HG02798 (cell line): ENCODE measurements around the gene SMIM29.
A peak's percentile ranks its signal among the peaks of the same experiment; 100 is the strongest.
"Not testable (repeated sequence)": the region's sequence is repeated elsewhere in the genome, so short reads cannot be mapped to it uniquely, and the experiment has no call there.

Source experiments
- ATAC-seq: cut with Tn5 transposase; IDR thresholded peaks from one replicate; pipeline ENCODE4 v1.9.1; 2021; ENCODE audit warnings: mild to moderate bottlenecking; ENCODE audit not compliant: unreplicated experiment, poor library complexity

Gene SMIM29

GRCh38 chr6:34269658-34270341 is 21.0 kb upstream of the SMIM29 start:
- ATAC-seq: not testable (repeated sequence)

DNA sequence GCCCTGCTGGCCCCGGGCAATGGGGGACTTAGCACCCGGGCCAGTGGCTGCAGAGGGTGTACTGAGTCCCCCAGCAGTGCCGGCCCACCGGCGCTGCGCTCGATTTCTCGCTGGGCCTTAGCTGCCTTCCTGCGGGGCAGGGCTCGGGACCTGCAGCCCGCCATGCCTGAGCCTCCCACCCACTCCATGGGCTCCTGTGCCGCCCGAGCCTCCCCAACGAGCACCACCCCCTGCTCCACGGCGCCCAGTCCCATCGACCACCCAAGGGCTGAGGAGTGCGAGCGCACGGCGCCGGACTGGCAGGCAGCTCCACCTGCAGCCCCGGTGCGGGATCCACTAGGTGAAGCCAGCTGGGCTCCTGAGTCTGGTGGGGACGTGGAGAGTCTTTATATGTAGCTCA is 20.3 kb upstream of the SMIM29 start:
- not testable (repeated sequence) for ATAC-seq

- ATAC-seq: no peak
Observed at GRCh38 chr6:34267746-34268145, 18.9 kb upstream of the SMIM29 start.

DNA sequence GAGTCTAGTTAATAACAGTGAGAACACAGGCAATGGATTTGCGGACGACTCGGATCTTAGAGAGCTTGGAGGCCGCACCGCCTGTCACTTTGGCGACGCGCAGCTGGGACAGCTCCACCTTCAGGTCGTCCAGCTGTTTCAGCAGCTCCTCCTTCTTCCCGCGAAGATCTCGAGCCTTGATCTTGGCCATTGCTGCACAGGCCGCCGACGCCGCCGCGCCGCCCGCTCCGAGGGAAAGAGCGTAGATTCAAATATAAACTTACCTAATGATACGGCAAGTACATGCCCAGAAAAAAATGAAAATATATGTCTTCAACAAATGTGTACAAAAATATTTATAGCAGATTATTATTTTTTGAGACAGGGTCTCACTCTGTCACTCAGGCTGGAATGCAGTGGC is 14.7 kb upstream of the SMIM29 start:
- not testable (repeated sequence) for ATAC-seq

DNA sequence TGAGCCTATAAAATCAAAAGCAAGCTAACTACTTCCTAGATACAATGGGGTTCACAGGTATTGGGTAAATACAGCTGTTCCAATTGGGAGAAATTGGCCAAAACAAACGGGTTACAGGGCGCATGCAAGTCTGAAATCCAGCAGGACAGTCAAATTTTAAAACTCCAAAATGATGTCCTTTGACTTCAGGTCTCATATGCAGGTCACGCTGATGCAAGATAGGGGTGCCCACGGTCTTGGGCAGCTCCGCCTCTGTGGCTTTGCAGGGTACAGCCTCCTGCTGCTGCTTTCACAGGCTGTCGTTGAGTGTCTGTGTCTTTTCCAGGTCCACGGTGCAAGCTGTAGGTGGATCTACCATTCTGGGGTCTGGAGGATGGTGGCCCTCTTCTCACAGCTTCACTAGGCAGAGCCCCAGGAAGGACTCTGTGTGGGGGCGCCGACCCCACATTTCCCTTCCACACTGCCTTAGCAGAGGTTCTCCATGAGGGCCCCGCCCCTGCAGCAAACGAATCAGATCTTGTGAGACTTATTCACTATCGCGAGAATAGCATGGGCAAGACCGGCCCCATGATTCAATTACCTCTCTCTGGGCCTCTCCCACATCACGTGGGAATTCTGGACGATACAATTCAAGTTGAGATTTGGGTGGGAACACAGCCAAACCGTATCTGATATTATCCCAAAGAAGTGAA is 11.9 kb upstream of the SMIM29 start:
- no peak for ATAC-seq

DNA sequence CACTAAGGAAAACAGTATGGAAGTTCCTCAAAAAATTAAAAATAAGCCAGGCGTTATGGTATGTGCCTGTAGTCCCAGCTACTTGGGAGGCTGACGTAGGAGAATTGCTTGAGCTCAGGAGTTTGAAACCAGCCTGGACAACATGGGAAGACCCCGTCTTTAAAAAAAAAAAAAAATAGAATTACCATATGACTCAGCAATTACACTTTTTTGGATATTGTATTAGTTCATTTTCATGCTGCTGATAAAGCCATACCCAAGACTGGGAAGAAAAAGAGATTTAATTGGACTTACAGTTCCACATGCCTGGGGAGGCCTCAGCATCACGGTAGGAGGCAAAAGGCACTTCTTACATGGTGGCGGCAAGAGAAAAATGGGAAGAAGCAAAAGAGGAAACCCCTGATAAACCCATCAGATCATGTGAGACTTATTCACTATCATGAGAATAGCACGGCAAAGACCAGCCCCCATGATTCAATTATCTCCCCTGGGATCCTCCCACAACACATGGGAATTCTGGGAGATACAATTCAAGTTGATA is 10.8 kb upstream of the SMIM29 start:
- no peak for ATAC-seq

DNA sequence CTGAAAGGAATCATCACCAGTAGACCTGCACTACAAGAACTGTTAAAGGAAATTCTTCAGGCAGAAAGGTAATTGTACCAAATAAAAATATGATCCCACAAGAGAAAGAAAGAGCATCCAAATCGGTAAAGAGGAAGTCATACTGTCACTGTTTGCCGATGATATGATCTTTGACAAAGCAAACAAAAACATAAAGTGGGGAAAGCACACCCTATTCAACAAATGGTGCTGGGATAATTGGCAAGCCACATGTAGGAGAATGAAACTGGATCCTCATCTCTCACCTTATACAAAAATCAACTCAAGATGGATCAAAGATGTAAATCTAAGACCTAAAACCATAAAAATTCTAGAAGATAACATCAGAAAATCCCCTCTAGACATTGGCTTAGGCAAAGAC is 3.6 kb upstream of the SMIM29 start:
- ATAC-seq: not testable (repeated sequence)

DNA sequence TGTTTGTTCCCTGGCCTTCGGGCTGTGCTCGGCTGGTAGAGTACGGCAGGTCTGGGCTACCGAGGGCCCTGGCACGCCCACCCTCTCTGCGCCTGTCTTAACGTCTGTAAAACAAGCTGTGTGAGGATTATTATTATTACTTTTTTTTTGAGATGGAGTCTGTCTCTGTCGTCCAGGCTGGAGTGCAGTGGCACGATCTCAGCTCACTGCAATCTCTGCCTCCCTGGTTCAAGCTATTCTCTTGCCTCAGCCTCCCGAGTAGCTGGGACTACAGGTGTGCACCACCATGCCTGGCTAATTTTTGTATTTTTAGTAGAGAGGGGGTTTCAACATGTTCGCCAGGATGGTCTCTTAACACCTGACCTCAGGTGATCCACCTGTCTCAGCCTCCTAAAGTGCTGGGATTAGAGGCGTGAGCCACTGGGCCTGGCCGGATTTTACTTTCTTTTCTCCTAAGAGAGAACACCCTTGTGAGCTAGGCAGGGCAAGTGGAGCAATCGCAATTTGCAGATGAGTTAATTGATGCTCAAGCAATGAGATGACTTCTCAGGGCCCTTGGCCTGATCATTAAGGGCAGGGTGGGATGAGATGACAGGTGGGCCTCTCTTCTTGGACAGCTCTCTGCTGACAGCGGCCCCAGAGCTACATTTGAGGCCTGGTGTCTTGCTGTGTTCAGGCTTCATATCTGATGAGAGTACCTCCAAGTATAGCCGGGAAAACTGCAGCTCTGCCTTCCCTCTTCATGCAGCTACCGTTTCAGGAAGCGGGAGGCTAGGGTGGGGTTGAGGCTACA is 859 bp upstream of the SMIM29 start:
- ATAC-seq: peak; percentile 18

GRCh38 chr6:34248198-34248726 is 544 bp downstream of the SMIM29 start:
- peak; percentile 20 for ATAC-seq

DNA sequence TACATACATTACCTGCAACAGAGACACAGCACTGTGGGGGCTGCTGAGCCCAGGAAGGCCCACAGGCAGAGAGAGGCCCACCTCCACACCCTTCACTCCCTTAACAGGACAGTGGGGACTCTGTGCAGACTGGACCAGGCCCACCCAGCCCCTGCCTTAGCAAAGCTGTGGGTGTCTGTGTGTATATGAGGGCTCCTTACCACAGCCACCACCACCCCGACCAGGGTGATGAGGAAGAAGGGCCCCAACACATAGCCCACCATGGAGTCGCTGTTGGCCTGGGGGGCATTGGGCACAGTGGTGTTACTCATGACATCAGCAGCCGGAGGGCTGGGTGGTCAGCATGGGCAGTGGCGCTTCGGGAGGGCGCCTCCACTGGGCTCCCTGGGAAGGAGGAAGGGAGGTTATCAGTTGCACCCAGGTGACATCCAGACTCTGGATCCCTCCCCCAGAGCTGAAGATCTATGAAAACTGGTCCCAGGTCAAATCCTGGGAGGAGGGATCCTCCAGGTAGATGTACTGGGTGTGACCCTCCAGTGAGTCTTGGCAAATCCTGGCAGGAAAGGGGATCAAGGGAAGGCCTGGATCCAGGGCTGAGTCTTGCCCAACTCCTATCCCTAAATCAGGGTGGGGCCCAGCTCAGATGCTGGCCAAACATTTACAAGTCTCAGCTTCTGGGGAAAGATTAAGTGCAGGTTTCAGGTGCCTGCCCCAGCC is 1.2 kb downstream of the SMIM29 start:
- ATAC-seq: no peak

GRCh38 chr6:34246563-34247391 is 2.0 kb downstream of the SMIM29 start:
- ATAC-seq: no peak

DNA sequence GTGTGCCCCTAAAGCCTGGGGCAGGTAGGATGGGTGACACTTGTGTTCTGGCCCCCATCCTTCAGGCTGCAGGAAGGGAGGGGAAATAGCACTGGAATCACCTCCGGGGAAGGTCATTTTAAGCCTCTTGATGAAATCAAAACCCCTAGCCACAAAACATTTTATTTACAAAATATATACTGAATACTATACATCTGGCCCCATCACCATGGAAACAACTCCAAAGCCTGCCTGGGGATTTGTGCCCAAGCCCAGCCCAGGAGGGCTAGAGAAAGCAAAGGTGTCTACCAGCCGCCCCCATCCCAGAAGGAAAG is 2.6 kb downstream of the SMIM29 start:
- ATAC-seq: no peak

DNA sequence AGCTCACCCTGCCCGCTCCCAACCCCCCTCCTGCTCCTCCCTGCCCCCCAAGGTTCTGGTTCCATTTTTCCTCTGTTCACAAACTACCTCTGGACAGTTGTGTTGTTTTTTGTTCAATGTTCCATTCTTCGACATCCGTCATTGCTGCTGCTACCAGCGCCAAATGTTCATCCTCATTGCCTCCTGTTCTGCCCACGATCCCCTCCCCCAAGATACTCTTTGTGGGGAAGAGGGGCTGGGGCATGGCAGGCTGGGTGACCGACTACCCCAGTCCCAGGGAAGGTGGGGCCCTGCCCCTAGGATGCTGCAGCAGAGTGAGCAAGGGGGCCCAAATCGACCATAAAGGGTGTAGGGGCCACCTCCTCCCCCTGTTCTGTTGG is 3.1 kb downstream of the SMIM29 start:
- ATAC-seq: not testable (repeated sequence)

- not testable (repeated sequence) for ATAC-seq
Observed at GRCh38 chr6:34245032-34245760, 3.6 kb downstream of the SMIM29 start.

GRCh38 chr6:34243901-34244884 is 4.6 kb downstream of the SMIM29 start:
- no peak for ATAC-seq

DNA sequence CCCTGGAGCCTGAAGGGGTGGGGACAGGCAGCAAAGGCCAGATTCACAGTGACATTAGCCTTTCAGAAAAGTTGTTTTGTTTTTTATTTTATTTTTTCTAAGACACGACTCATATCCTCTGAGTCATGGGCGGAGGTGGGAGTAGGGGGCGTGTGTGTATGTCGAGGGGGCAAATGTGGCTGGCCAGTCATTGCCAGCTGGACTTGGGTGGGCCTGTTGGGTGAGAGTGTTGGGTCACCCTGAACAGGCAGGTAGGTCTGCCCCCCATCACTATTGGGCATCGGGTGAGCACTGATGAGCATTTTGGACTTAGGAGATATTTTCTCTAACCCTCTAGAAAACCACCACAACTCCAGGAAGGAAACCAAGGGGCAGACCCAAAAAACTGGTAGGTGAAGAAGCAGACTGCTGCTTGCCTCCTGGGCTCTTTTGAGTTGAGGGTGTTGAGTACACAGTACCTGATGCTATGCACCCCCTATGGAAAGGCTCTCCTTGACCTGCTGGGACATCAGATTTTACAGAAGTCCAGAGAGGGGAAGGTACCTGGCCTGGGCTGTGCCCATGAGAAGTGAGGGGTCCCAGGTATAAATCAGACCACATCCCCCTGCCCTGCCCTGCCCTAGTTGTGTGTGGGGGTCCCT is 5.6 kb downstream of the SMIM29 start:
- no peak for ATAC-seq
